Measurements from ENCODE around the gene UGT1A7.

DNA sequence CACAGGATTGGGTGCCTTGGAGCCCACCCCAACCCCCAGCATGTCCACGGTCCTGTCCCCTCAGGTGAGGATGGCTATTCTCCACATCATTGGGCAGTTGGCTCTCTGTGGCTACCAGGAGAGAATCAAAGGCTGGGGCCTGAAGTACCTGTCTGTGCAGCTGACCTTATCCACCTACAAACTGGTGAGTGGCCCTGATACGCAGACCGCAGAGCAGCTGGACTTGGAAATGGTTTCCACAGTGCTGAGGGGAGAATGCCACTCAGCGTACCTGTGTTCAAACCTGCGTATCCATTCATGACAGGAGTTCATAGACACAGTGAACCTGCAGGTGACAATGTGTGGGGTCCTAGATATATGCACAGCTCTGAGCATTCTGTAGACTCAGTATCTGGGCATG lies 118.0 kb downstream of the UGT1A7 start:
- TF ChIP-seq, protein P1, sequence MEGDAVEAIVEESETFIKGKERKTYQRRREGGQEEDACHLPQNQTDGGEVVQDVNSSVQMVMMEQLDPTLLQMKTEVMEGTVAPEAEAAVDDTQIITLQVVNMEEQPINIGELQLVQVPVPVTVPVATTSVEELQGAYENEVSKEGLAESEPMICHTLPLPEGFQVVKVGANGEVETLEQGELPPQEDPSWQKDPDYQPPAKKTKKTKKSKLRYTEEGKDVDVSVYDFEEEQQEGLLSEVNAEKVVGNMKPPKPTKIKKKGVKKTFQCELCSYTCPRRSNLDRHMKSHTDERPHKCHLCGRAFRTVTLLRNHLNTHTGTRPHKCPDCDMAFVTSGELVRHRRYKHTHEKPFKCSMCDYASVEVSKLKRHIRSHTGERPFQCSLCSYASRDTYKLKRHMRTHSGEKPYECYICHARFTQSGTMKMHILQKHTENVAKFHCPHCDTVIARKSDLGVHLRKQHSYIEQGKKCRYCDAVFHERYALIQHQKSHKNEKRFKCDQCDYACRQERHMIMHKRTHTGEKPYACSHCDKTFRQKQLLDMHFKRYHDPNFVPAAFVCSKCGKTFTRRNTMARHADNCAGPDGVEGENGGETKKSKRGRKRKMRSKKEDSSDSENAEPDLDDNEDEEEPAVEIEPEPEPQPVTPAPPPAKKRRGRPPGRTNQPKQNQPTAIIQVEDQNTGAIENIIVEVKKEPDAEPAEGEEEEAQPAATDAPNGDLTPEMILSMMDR (optimal IDR thresholded peaks at IDR 0.05 in 1 of 3, IDR thresholded peaks at IDR 0.05 in 1 of 3, conservative IDR thresholded peaks at IDR 0.05 in 1 of 3; ENCODE audit: extremely low read depth in 1 of 3, insufficient read depth in 2 of 3, low read length in 3 of 3), result no peak
- TF ChIP-seq EZH2 (IDR thresholded peaks at IDR 0.05; ENCODE audit: low read length), result no peak
